Loucy (cell line): ENCODE results near the gene DNAI1.

Experiments
- H2AFZ ChIP-seq: fragments of 200-600 bp; sonication (generic); 2 replicates; pipeline ENCODE4 v1.6.0; 2016; ENCODE audit warnings: antibody characterized with exemption, mild to moderate bottlenecking, low read length, moderate library complexity
- H3F3A ChIP-seq: fragments of 200-600 bp; 2 replicates; pipeline ENCODE4 v1.6.0; 2016; ENCODE audit warnings: antibody characterized with exemption, low read depth, mild to moderate bottlenecking
- H3K27me3 ChIP-seq: fragments of 200-600 bp; sonication (generic); 2 replicates; pipeline ENCODE4 v1.6.1; 2014; ENCODE audit warnings: low read length, mild to moderate bottlenecking; ENCODE audit not compliant: insufficient read depth, poor library complexity, severe bottlenecking
- H3K36me3 ChIP-seq: fragments of 200-600 bp; sonication (generic); 2 replicates; pipeline ENCODE4 v1.6.1; 2016; ENCODE audit warnings: low read length; ENCODE audit not compliant: insufficient read depth
- H3K4me1 ChIP-seq: fragments of 200-600 bp; sonication (generic); 2 replicates; pipeline ENCODE4 v1.5.1; 2014; ENCODE audit warnings: low read length, mild to moderate bottlenecking; ENCODE audit not compliant: insufficient read depth, poor library complexity, severe bottlenecking
- H3K4me2 ChIP-seq: fragments of 200-600 bp; sonication (generic); 2 replicates; pipeline ENCODE4 v1.6.0; 2014; ENCODE audit warnings: antibody characterized with exemption, low read length, low read depth, mild to moderate bottlenecking; ENCODE audit not compliant: poor library complexity, severe bottlenecking
- H3K4me3 ChIP-seq: fragments of 200-600 bp; sonication (generic); 2 replicates; pipeline ENCODE4 v1.5.1; 2014; ENCODE audit warnings: low read length, mild to moderate bottlenecking, mixed read lengths; ENCODE audit not compliant: poor library complexity, severe bottlenecking
- H3K79me2 ChIP-seq: fragments of 200-600 bp; sonication (generic); 2 replicates; pipeline ENCODE4 v1.6.1; 2014; ENCODE audit warnings: low read length; ENCODE audit not compliant: insufficient read depth
- H3K9ac ChIP-seq: fragments of 200-600 bp; sonication (generic); 2 replicates; pipeline ENCODE4 v1.6.0; 2014; ENCODE audit warnings: mild to moderate bottlenecking, low read depth, low read length, moderate library complexity; ENCODE audit not compliant: poor library complexity, severe bottlenecking
- H3K9me2 ChIP-seq: fragments of 200-600 bp; sonication (generic); replicated peaks from 2 replicates; pipeline ENCODE4 v1.6.1; 2016; ENCODE audit warnings: low read depth, low read length, mixed read lengths
- H3K9me3 ChIP-seq: fragments of 200-600 bp; sonication (generic); 2 replicates; pipeline ENCODE4 v1.6.1; 2014; ENCODE audit warnings: mild to moderate bottlenecking, antibody characterized with exemption, low read length, low read depth; ENCODE audit not compliant: insufficient read depth
- H4K20me1 ChIP-seq: fragments of 200-600 bp; sonication (generic); 2 replicates; pipeline ENCODE4 v1.6.0; 2014; ENCODE audit warnings: antibody characterized with exemption, low read length, mild to moderate bottlenecking; ENCODE audit not compliant: insufficient read depth, poor library complexity, severe bottlenecking
- EZH2phosphoT487 ChIP-seq: fragments of 200-600 bp; IDR thresholded peaks from 2 replicates; pipeline ENCODE4 v1.6.1; 2018; ENCODE audit warnings: antibody characterized with exemption, mild to moderate bottlenecking, moderate library complexity, borderline replicate concordance
- TF ChIP-seq, protein P1 (sequence below): fragments of 200-600 bp; sonication (generic); conservative IDR thresholded peaks from 2 replicates; pipeline ENCODE4 v1.5.1; 2014; ENCODE audit warnings: mild to moderate bottlenecking, antibody characterized with exemption, low read length

DNAI1 gene

DNA sequence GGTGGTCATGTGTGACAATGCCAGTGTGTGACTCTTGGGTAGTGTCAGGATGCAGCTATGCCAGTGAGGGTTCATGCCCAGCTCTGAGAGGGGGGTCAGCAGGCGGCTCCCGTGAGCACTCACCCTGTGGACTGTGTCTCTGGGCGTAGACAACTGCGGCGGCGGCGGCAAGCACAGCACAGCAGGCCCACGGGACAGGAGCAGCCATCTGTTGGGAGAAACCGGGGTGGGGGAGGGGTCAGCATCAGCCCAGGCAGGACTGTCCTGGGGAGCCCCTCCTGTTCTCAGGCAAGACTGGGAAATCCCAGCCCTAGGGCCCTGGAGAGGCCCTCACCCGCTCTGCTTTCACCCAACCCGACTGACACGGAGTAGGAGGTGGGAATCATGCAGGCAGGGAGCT lies 110.2 kb downstream of the DNAI1 start:
- Histone ChIP-seq H3K4me2 (no peak overlapping the region), H3K9me2 (no peaks in the 10 kb centered on the region), H3K27me3 (no peaks in the 10 kb centered on the region), H3K9ac (no peak overlapping the region), H3K9me3 (no peaks in the 10 kb centered on the region), H3K79me2 (no peaks in the 10 kb centered on the region), H3K4me3 (no peak overlapping the region), H2AFZ (no peak overlapping the region), H3K4me1 (no peaks in the 10 kb centered on the region), H3F3A (no peaks in the 10 kb centered on the region), H3K36me3 (no peaks in the 10 kb centered on the region), H4K20me1 (no peaks in the 10 kb centered on the region)
- TF ChIP-seq, protein P1, sequence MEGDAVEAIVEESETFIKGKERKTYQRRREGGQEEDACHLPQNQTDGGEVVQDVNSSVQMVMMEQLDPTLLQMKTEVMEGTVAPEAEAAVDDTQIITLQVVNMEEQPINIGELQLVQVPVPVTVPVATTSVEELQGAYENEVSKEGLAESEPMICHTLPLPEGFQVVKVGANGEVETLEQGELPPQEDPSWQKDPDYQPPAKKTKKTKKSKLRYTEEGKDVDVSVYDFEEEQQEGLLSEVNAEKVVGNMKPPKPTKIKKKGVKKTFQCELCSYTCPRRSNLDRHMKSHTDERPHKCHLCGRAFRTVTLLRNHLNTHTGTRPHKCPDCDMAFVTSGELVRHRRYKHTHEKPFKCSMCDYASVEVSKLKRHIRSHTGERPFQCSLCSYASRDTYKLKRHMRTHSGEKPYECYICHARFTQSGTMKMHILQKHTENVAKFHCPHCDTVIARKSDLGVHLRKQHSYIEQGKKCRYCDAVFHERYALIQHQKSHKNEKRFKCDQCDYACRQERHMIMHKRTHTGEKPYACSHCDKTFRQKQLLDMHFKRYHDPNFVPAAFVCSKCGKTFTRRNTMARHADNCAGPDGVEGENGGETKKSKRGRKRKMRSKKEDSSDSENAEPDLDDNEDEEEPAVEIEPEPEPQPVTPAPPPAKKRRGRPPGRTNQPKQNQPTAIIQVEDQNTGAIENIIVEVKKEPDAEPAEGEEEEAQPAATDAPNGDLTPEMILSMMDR, result no peak
- no peak for TF ChIP-seq EZH2phosphoT487

DNA sequence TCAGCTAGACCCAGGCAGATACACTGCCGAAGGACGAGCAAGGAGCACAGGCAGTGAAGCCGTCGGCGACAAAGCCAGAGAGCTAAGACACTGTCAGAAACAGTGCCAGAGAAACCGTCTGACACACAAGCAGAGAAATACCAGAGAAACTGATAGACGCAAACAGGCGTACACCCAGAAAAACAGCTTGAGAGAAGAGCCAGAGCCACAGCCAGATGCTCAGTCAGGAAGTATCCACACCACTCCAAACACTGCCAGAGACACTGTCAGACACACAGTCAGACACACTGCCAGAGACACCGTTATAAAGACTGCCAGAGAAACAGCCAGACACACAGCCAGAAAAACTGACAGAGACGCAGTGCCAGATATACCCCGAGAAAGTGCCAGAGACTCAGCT lies 111.8 kb downstream of the DNAI1 start:
- Histone ChIP-seq H3K4me3 (no peak overlapping the region), H4K20me1 (no peaks in the 10 kb centered on the region), H3K36me3 (no peaks in the 10 kb centered on the region), H3K79me2 (no peaks in the 10 kb centered on the region), H3K4me1 (no peaks in the 10 kb centered on the region), H3F3A (no peaks in the 10 kb centered on the region), H3K9ac (no peak overlapping the region), H3K9me2 (no peaks in the 10 kb centered on the region), H2AFZ (no peak overlapping the region), H3K27me3 (no peaks in the 10 kb centered on the region), H3K9me3 (no peaks in the 10 kb centered on the region), H3K4me2 (no peak overlapping the region)
- TF ChIP-seq, protein P1, result no peak
- TF ChIP-seq EZH2phosphoT487, result no peak
